NK-92 (cell line): Measurements from ENCODE around the gene LRP6.
"Not testable (repeated sequence)": the region's sequence is repeated elsewhere in the genome, so short reads cannot be mapped to it uniquely, and the experiment has no call there.

Experiments used
- DNase-seq: peaks from one replicate; lab custom pipeline; 2025; ENCODE audit not compliant: unreplicated experiment; lab: John Stamatoyannopoulos, UW

The LRP6 gene

GRCh38 chr12:12265571-12266388 lies 1.1 kb downstream of the LRP6 start:
- no peak for DNase-seq

GRCh38 chr12:12265035-12265434 lies 1.8 kb downstream of the LRP6 start:
- no peak for DNase-seq

DNA sequence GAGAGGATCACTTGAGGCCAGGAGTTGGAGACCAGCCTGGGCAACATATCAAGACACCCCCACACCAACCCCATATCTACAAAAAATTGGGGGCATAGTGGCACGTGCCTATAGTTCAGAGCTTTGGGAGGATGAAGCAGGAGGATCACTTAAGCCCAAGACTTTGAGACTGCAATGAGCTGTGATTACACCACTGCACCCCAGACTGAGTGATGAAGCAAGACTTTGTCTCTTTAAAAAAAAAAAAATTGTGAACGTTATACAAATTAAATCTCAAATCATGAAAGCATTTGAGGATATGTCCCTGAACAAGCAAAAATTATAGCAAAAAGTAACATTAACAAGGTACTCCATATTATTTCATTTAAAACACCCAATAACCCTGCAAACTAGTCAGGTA lies 2.9 kb downstream of the LRP6 start:
- no peak for DNase-seq

- DNase-seq = not testable (repeated sequence)
Measured at GRCh38 chr12:12256291-12256757, 10.5 kb downstream of the LRP6 start.

DNA sequence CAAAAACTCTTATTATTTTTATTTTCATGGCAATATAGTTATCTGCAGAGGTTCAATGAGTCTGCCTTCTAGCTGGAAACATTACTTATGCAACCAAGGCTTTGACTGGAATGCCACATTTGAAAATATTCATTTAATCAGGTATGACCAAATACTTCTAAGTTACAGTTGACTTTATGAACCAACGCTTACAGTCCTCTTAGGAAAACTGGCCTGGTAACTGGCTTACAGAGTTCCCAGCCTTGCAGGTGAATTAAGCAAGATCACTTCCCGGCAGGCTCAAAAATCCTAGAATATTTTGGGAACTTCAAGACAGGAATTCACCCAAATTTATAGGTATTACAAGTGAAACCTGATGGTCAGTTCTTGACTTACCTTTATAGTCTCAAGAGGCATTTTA lies 12.3 kb downstream of the LRP6 start:
- DNase-seq = no peak

- DNase-seq = no peak
Measured at GRCh38 chr12:12249216-12250050, 17.4 kb downstream of the LRP6 start.

GRCh38 chr12:12247584-12247983 lies 19.3 kb downstream of the LRP6 start:
- DNase-seq = no peak

DNA sequence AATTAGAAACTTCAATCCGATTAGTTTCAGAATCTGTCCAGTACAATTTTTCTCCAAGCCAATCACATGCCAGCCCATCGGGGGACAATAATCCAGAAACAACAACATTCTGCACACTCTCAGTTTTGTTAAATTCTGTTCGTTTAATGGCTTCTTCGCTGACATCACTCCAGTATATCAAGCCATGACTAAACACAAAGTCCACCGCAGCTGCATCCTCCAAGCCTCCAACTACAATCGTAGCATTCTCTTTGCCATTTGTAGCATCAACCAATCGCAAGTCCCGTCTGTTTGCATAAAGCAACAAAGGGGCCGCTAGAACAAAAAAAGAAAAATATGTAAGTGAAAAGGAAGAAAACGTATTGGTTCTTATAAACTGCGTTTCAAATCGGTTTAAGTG lies 22.5 kb downstream of the LRP6 start:
- DNase-seq = no peak

GRCh38 chr12:12240662-12241340 lies 26.0 kb downstream of the LRP6 start:
- DNase-seq = no peak

DNA sequence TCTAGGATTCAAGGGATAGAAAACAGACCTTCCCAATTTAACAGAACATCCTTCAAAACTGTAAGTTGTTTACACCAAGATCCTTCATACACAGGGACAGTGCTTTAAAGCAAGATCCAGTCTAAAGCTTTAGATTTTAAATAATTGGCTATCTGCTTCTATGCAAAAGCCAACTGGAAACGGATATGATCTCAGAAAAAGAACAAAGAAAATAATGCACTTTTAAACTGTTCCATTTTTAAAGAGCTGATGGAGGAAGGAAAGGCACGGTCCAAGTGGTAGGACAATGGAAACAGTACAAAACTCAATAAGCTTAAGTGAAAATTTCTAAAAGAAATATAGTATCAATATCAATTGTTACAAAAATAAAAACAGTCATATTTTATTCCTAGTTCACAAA lies 27.7 kb downstream of the LRP6 start:
- DNase-seq = no peak

DNA sequence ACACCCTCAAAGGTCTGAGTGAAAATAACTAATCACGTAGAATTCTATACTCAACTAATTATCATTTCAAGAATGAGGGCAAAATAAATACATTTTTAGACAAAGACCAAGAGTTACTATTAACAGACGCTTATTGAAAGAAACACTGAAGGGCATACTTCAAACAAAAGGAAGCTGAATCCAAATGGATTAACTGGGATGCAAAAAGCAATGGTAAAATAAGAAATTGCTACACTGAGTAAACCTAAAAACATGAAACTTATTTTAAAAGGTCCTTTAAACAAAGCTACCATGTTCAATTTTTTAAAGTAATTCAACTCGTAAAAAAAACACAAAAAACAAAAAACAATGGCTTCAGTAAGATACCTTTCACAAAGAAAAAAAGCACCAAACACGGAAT lies 28.2 kb downstream of the LRP6 start:
- no peak for DNase-seq

GRCh38 chr12:12236896-12237295 lies 29.9 kb downstream of the LRP6 start:
- DNase-seq = no peak

DNA sequence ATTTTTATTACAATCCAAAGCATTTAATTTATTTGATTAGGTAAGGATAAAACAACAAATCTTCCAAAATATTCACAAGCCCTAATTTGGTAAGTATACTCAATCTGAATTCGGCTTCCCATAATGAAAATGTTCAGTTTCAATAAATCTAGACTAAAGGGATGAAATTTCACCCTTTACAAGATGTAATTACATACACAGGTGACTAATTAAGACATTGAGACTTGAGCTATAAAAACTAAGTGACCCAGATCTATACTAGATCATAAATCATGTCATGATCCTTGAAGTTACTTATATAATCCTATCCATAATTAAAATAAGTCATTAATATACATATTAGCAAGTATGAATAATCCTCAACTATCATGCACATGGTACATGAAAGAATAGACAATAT lies 36.6 kb downstream of the LRP6 start:
- no peak for DNase-seq

DNA sequence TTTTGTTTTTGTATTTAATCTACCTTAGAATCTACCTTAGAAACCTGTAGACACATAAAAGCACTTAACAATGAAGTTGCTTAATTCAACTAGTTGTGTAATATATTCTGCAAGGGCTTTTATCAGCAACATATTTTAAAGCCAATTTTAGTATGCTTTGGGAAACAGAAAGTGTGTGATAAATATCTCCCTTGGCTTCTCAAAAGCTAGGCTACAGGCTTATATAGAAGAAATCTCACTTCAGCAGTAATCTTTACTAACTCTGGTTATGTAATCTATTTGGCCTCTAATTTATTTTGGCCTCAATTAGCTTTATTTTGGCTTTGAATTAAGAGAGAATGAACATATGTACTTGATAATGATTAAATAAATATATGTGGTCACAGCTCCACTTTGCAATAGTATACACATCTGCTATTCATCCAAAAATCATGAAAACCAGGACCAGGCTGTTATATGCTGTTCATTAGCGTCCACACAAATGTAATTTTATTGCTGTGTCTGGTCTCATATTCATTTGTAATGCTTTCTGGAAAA lies 37.2 kb downstream of the LRP6 start:
- DNase-seq = no peak

DNA sequence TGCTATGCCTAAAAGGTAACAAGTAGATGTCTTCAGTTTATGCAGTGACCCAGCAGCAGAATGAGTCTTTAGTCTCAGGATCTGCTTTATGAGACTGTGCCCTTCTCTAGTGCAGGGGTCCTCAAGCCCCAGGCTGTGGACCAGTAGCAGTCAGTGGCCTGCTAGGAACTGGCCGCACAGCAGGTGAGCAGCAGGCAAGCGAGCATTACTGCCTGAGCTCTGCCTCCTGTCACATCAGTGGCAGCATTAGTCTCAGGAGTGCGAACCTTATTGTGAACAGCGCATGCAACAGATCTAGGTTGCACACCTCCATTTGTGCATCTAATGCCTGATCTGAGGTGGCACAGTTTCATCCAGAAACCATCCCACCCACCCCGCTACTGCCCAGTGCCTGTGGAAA lies 38.4 kb downstream of the LRP6 start:
- DNase-seq = no peak

- no peak for DNase-seq
Measured at GRCh38 chr12:12226187-12226586, 40.7 kb downstream of the LRP6 start.

DNA sequence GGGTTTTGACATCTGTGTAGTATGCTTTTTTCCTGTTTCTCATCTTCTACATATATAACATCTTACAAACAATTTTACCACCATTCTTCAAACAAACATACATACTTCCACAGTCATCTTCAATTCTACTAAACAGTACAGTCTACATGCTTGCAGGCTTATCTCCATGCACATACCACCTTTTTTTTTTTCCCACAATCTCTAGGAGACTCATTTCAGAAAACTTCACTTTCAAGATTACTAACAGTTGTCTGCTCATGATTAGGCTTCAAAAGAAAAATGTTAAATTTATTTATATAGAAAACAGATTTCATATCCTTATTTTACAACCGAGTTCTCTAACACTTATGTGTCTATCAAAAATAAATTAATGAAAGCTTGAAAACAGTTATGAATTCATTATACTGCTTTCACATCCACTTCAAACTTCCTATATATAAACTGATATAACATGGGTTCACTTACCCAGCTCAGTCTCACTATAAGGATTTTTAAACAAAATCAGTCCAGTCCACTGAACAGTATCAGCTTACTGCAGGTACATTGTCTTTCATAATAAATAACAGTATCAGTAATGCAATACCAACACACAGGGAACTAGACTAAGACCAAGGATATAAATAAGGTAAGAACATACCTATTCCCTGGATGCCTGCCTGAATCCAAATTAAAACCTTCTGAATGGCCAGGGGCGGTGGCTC lies 42.5 kb downstream of the LRP6 start:
- DNase-seq = no peak

DNA sequence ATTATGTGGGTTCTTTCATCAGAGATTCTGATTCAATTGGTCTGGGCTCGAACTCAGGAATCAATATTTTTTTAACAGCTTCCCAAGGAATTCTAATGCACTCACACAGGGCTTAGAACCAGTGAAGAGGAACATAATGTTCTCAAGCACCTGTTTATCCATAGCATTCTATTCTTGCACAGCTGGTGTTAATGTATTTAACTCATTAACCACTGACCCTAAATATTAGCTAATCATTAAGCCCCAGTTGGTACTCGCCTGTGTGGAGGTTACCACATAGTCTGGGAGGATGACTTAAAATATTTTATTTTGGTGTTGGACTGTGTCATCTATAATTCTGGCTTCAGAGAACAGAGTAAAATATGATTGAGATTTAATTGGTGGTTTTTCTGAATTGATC lies 45.3 kb downstream of the LRP6 start:
- DNase-seq = no peak

- no peak for DNase-seq
Measured at GRCh38 chr12:12219664-12220063, 47.2 kb downstream of the LRP6 start.

DNA sequence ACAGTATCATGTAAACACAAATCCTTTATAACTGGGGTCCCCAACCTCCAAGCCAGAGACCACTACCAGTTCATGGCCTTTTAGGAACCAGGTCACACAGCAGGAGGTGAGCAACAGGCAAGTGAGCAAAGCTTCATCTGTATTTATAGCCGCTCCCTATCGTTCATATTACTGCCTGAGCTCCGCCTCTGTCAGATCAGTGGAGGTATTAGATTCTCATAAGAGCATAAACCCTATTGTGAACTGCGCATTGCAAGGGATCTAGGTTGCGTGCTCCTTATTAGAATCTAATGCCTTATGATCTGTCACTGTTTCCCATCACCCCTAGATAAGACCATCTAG lies 49.9 kb downstream of the LRP6 start:
- no peak for DNase-seq
